Lower lobe of right lung (tissue), 2 donors: ENCODE results near the gene PIAS1. TPM values are rescaled to one million over a fixed set of nuclear protein-coding genes. Genes with fewer than 3 reads are reported as not detected.

Source experiments
- ATAC-seq, 2 donors: fragments of 200-7000 bp; cut with Tn5 transposase; one replicate each; pipeline ENCODE4 v1.9.1; 2020 to 2022; ENCODE audit warnings: mild to moderate bottlenecking in 2 of 2, moderate library complexity in 2 of 2
- DNase-seq: peaks from one replicate; pipeline ENCODE4 v3.0.0-alpha.2; 2020
- H3K27ac ChIP-seq: fragments of 200-600 bp; one replicate; pipeline ENCODE4 v1.8.0; 2022
- H3K27me3 ChIP-seq: fragments of 200-600 bp; one replicate; pipeline ENCODE4 v1.8.0; 2022; ENCODE audit warnings: low read depth
- H3K36me3 ChIP-seq: fragments of 200-600 bp; one replicate; pipeline ENCODE4 v1.8.0; 2022; ENCODE audit warnings: mild to moderate bottlenecking
- H3K4me1 ChIP-seq: fragments of 200-600 bp; one replicate; pipeline ENCODE4 v1.8.0; 2022
- H3K4me3 ChIP-seq: fragments of 200-600 bp; one replicate; pipeline ENCODE4 v1.8.0; 2022; ENCODE audit warnings: mild to moderate bottlenecking
- H3K9me3 ChIP-seq: fragments of 200-600 bp; one replicate; pipeline ENCODE4 v1.8.0; 2022
- intact Hi-C: fragments of 100-400 bp; cut with DNase I; formaldehyde crosslinking; loops from one replicate; pipeline ENCODE4 v1.11.0; 2022
- total RNA-seq: library from RNA; stranded (reverse); fragmentation: NEBNext Ultra II Directional; extraction: Animal tissue kit (Norgen Biotek cat#: 25700); gene quantifications from one replicate; pipeline ENCODE4 v1.2.1, GENCODE V29; 2021
- TF ChIP-seq, protein P1 (sequence below): fragments of 200-600 bp; IDR thresholded peaks from one replicate; pipeline ENCODE4 v1.8.0; 2022; ENCODE audit warnings: antibody characterized with exemption, mild to moderate bottlenecking
- donor health status: DM: no; HTN: yes; CAD: no; lungs with severe emphysema.

Gene PIAS1
- total RNA-seq, 1 donor from 2014 or later, result 73.1 TPM

- Histone ChIP-seq H3K27me3 (no peaks in the 10 kb centered on the region), H3K36me3 (peaks cover 18% of the 10 kb centered on the region), H3K27ac (no peak overlapping the region), H3K9me3 (no peaks in the 10 kb centered on the region), H3K4me3 (no peak overlapping the region), H3K4me1 (peaks cover 11% of the 10 kb centered on the region)
- intact Hi-C loops, result no loop called here
- ATAC-seq, result no peak
- peak; percentile 43 for DNase-seq
- TF ChIP-seq, protein P1, sequence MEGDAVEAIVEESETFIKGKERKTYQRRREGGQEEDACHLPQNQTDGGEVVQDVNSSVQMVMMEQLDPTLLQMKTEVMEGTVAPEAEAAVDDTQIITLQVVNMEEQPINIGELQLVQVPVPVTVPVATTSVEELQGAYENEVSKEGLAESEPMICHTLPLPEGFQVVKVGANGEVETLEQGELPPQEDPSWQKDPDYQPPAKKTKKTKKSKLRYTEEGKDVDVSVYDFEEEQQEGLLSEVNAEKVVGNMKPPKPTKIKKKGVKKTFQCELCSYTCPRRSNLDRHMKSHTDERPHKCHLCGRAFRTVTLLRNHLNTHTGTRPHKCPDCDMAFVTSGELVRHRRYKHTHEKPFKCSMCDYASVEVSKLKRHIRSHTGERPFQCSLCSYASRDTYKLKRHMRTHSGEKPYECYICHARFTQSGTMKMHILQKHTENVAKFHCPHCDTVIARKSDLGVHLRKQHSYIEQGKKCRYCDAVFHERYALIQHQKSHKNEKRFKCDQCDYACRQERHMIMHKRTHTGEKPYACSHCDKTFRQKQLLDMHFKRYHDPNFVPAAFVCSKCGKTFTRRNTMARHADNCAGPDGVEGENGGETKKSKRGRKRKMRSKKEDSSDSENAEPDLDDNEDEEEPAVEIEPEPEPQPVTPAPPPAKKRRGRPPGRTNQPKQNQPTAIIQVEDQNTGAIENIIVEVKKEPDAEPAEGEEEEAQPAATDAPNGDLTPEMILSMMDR, result no peak
Observed at GRCh38 chr15:68214838-68215254, 160.7 kb downstream of the PIAS1 start.

- Histone ChIP-seq H3K27me3 (no peaks in the 10 kb centered on the region), H3K27ac (no peak overlapping the region), H3K4me1 (peaks cover 3% of the 10 kb centered on the region), H3K36me3 (peaks cover 18% of the 10 kb centered on the region), H3K4me3 (no peak overlapping the region), H3K9me3 (no peaks in the 10 kb centered on the region)
- TF ChIP-seq, protein P1, result no peak
- intact Hi-C loops, result no loop called here
- ATAC-seq (no peak), DNase-seq (no peak)
Observed at GRCh38 chr15:68217341-68217740, 163.2 kb downstream of the PIAS1 start.

- intact Hi-C loops, result no loop called here
- Histone ChIP-seq H3K27me3 (no peaks in the 10 kb centered on the region), H3K4me1 (peaks cover 3% of the 10 kb centered on the region), H3K27ac (no peak overlapping the region), H3K4me3 (no peak overlapping the region), H3K9me3 (no peaks in the 10 kb centered on the region), H3K36me3 (peaks cover 18% of the 10 kb centered on the region)
- TF ChIP-seq, protein P1, result no peak
- ATAC-seq (no peak), DNase-seq (no peak)
Observed at GRCh38 chr15:68218331-68218730, 164.2 kb downstream of the PIAS1 start.

DNA sequence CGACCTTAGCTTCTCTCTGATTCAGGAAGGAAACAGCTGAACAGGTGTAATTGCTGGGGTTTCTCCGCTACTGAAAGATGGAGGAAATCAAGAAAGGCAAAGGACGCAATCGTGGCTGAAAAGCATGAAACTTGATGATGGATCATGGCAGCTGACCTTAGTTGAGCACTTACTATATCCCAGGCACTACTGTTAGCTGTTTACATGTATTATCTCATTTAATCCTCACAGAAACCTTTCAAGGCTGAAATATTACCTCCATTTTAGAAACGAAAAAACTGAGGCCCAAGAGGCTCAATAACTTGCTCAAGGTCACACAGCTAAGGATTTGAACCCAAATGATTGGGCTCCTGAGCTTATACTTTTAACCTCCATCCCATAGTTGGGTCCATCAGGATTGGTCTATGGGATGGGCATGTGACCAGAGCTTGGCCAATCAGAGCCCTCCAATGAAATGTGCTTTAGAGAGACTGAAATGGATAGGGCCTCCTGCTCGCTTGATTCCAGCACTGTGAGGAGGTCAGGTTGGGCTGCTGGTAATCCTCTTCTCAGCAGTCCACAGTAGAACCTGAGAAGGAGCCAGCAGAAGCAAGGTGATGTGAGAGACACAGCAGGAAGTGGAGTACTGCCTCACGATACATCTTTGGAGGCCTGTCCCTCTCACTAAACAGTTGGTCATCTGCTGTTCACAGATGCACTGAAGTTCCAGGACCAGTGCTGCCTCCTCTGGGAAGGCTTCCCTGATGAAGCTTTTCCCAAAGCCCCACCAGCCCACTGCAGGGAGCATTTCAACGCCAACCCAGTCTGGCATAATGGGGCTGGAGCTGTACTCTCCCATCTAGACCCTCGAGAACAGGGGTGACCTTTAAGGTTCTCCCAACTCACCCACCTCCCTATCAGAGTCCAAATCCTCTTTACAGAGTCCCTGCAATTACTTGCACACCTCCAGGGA, 165.0 kb downstream of the PIAS1 start:
- DNase-seq (no peak), ATAC-seq (no peak)
- H3K27me3 ChIP-seq, result no peaks in the 10 kb centered on the region
- TF ChIP-seq, protein P1, result no peak
- no peaks in the 10 kb centered on the region for H3K9me3 ChIP-seq
- H3K36me3 ChIP-seq, result peaks cover 18% of the 10 kb centered on the region
- H3K4me3 ChIP-seq, result no peak overlapping the region
- intact Hi-C loops, result no loop called here
- H3K4me1 ChIP-seq, result peaks cover 3% of the 10 kb centered on the region
- H3K27ac ChIP-seq, result no peak overlapping the region

DNA sequence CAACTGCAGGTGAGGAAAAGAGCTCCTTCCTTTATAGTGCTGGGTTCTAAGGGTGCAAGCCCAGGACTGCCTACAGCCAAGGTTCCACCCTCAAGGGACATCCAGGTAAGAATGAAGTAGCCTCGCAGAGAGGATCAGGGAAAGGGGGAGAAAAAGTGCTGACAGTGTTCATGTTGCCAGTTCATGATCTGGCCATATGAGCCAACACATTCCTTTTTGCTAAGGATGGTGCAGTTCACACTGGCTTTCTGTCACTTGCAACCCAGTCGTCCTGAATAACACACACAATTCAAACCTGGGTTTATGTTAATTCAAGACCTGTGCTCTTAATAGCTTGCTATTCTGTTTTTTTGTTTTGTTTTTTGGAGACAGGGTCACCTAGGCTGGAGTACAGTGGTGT, 166.4 kb downstream of the PIAS1 start:
- no peaks in the 10 kb centered on the region for H3K9me3 ChIP-seq
- H3K27ac ChIP-seq, result no peak overlapping the region
- peaks cover 2% of the 10 kb centered on the region for H3K4me1 ChIP-seq
- intact Hi-C loops, result no loop called here
- H3K4me3 ChIP-seq, result no peak overlapping the region
- ATAC-seq, result no peak
- peaks cover 18% of the 10 kb centered on the region for H3K36me3 ChIP-seq
- TF ChIP-seq, protein P1, result no peak
- DNase-seq, result no peak
- H3K27me3 ChIP-seq, result no peaks in the 10 kb centered on the region
